ENCODE data around the gene PSMA5.

Gene PSMA5

DNA sequence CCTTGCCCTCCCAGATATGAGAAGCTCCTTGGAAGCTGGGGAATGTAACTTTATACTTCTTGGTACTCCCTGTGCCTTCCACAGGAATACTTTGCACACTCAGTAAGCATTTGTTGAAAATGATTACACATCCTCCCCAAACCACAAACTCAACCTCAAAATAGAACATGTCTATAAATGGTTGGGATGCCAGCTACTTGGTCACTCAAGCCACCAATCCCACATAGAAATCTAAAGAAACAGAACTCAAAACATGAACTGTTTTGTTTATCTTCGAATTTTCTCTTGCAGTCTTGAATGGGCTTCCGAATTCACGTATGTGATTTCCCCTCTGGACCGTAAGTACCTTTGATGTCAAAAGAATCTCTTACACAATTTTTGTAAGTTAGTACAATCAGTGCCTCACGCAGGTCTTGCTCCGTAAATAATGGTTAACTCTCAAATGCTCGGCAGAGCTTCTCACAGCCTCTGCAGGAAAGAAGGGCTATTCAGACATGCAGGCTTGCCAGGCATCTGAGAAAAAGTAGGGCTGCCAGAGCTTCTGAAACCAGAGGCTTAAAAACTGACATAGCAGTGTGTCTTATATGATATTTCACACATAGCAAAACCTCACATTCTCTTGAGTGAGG is 55.4 kb downstream of the PSMA5 start:
- Histone ChIP-seq H3K4me3 (ENCODE audit: control insufficient read depth in 1 of 7, extremely low read depth in 1 of 7, insufficient read depth in 4 of 7, low read depth in 2 of 7, low read length in 6 of 7) (peak overlapping the region in 6 of 7 experiments; percentile 9 to 45 (median 38)), H3K4me1 (ENCODE audit: control extremely low read depth in 1 of 4, control insufficient read depth in 4 of 4, insufficient read depth in 4 of 4, low read length in 3 of 4) (peaks cover 12 to 48% (median 16%) of the 10 kb centered on the region in 4 experiments), H3K9me3 (ENCODE audit: control extremely low read depth in 1 of 5, control insufficient read depth in 4 of 5, insufficient read depth in 2 of 5, low read depth in 1 of 5, low read length in 4 of 5) (no peaks in the 10 kb centered on the region), H3K36me3 (ENCODE audit: control insufficient read depth in 4 of 4, insufficient read depth in 4 of 4, low read length in 3 of 4) (peaks cover 0 to 10% (median 3%) of the 10 kb centered on the region in 4 experiments), H3K27me3 (replicated peaks in 2 of 5; ENCODE audit: control insufficient read depth in 4 of 5, insufficient read depth in 5 of 5, low read length in 4 of 5) (no peaks in the 10 kb centered on the region), H3K27ac (ENCODE audit: insufficient read depth in 1 of 2, low read depth in 1 of 2, low read length in 2 of 2, poor library complexity in 1 of 2, severe bottlenecking in 2 of 2) (no peak overlapping the region)
- CTCF ChIA-PET, result interaction anchor here (0.9 to 1.4 kb wide), 4 partner anchors 10 to 162 kb away, joined by 3 read pairs; no protein-coding TSS in a partner anchor
- POLR2A ChIA-PET, result no interaction called here
- 0% methylated on average over 7 of the region's 7 CpGs for WGBS (ENCODE audit: insufficient coverage)
- peak in 2 of 3 donors; percentile 61 to 62 for DNase-seq

- Histone ChIP-seq H3K27me3 (replicated peaks in 2 of 5; ENCODE audit: control insufficient read depth in 4 of 5, insufficient read depth in 5 of 5, low read length in 4 of 5) (no peaks in the 10 kb centered on the region), H3K27ac (ENCODE audit: insufficient read depth in 1 of 2, low read depth in 1 of 2, low read length in 2 of 2, poor library complexity in 1 of 2, severe bottlenecking in 2 of 2) (no peak overlapping the region), H3K4me3 (ENCODE audit: control insufficient read depth in 1 of 7, extremely low read depth in 1 of 7, insufficient read depth in 4 of 7, low read depth in 2 of 7, low read length in 6 of 7) (no peak overlapping the region), H3K4me1 (ENCODE audit: control extremely low read depth in 1 of 4, control insufficient read depth in 4 of 4, insufficient read depth in 4 of 4, low read length in 3 of 4) (peaks cover 12 to 48% (median 16%) of the 10 kb centered on the region in 4 experiments), H3K36me3 (ENCODE audit: control insufficient read depth in 4 of 4, insufficient read depth in 4 of 4, low read length in 3 of 4) (peaks cover 0 to 16% (median 4%) of the 10 kb centered on the region in 4 experiments), H3K9me3 (ENCODE audit: control extremely low read depth in 1 of 5, control insufficient read depth in 4 of 5, insufficient read depth in 2 of 5, low read depth in 1 of 5, low read length in 4 of 5) (no peaks in the 10 kb centered on the region)
- ChIA-PET POLR2A (interaction anchor here (0.7 kb wide), 1 partner anchor 18 kb away, joined by 3 read pairs; no protein-coding TSS in a partner anchor), CTCF (no interaction called here)
- WGBS (ENCODE audit: insufficient coverage), result 100% methylated on average over 3 of the region's 6 CpGs
- peak in 2 of 3 donors; percentile 60 to 70 for DNase-seq
These were observed 57.0 kb downstream of the PSMA5 start for GRCh38 chr1:109369167-109369746.

GRCh38 chr1:109368464-109368863 is 57.8 kb downstream of the PSMA5 start:
- no peak for DNase-seq
- Histone ChIP-seq H3K9me3 (ENCODE audit: control extremely low read depth in 1 of 5, control insufficient read depth in 4 of 5, insufficient read depth in 2 of 5, low read depth in 1 of 5, low read length in 4 of 5) (no peaks in the 10 kb centered on the region), H3K36me3 (ENCODE audit: control insufficient read depth in 4 of 4, insufficient read depth in 4 of 4, low read length in 3 of 4) (peaks cover 0 to 16% (median 4%) of the 10 kb centered on the region in 4 experiments), H3K27ac (ENCODE audit: insufficient read depth in 1 of 2, low read depth in 1 of 2, low read length in 2 of 2, poor library complexity in 1 of 2, severe bottlenecking in 2 of 2) (no peak overlapping the region), H3K27me3 (replicated peaks in 2 of 5; ENCODE audit: control insufficient read depth in 4 of 5, insufficient read depth in 5 of 5, low read length in 4 of 5) (no peaks in the 10 kb centered on the region), H3K4me3 (ENCODE audit: control insufficient read depth in 1 of 7, extremely low read depth in 1 of 7, insufficient read depth in 4 of 7, low read depth in 2 of 7, low read length in 6 of 7) (no peak overlapping the region), H3K4me1 (ENCODE audit: control extremely low read depth in 1 of 4, control insufficient read depth in 4 of 4, insufficient read depth in 4 of 4, low read length in 3 of 4) (peaks cover 12 to 45% (median 16%) of the 10 kb centered on the region in 4 experiments)
- POLR2A ChIA-PET, result no interaction called here
- WGBS (ENCODE audit: insufficient coverage), result 100% methylated on average over 1 of the region's 1 CpG
- CTCF ChIA-PET, result no interaction called here

- CTCF ChIA-PET, result no interaction called here
- WGBS (ENCODE audit: insufficient coverage), result 100% methylated on average over 1 of the region's 3 CpGs
- Histone ChIP-seq H3K4me1 (ENCODE audit: control extremely low read depth in 1 of 4, control insufficient read depth in 4 of 4, insufficient read depth in 4 of 4, low read length in 3 of 4) (peaks cover 12 to 38% (median 16%) of the 10 kb centered on the region in 4 experiments), H3K4me3 (ENCODE audit: control insufficient read depth in 1 of 7, extremely low read depth in 1 of 7, insufficient read depth in 4 of 7, low read depth in 2 of 7, low read length in 6 of 7) (no peak overlapping the region), H3K27ac (ENCODE audit: insufficient read depth in 1 of 2, low read depth in 1 of 2, low read length in 2 of 2, poor library complexity in 1 of 2, severe bottlenecking in 2 of 2) (no peak overlapping the region), H3K36me3 (ENCODE audit: control insufficient read depth in 4 of 4, insufficient read depth in 4 of 4, low read length in 3 of 4) (peaks cover 0 to 16% (median 4%) of the 10 kb centered on the region in 4 experiments), H3K27me3 (replicated peaks in 2 of 5; ENCODE audit: control insufficient read depth in 4 of 5, insufficient read depth in 5 of 5, low read length in 4 of 5) (no peaks in the 10 kb centered on the region), H3K9me3 (ENCODE audit: control extremely low read depth in 1 of 5, control insufficient read depth in 4 of 5, insufficient read depth in 2 of 5, low read depth in 1 of 5, low read length in 4 of 5) (no peaks in the 10 kb centered on the region)
- POLR2A ChIA-PET, result no interaction called here
- no peak for DNase-seq
These were observed 58.6 kb downstream of the PSMA5 start for GRCh38 chr1:109367626-109368025.

- Histone ChIP-seq H3K4me3 (ENCODE audit: control insufficient read depth in 1 of 7, extremely low read depth in 1 of 7, insufficient read depth in 4 of 7, low read depth in 2 of 7, low read length in 6 of 7) (no peak overlapping the region), H3K36me3 (ENCODE audit: control insufficient read depth in 4 of 4, insufficient read depth in 4 of 4, low read length in 3 of 4) (peaks cover 0 to 16% (median 4%) of the 10 kb centered on the region in 4 experiments), H3K4me1 (ENCODE audit: control extremely low read depth in 1 of 4, control insufficient read depth in 4 of 4, insufficient read depth in 4 of 4, low read length in 3 of 4) (peaks cover 4 to 20% (median 9%) of the 10 kb centered on the region in 4 experiments), H3K27me3 (replicated peaks in 2 of 5; ENCODE audit: control insufficient read depth in 4 of 5, insufficient read depth in 5 of 5, low read length in 4 of 5) (no peaks in the 10 kb centered on the region), H3K9me3 (ENCODE audit: control extremely low read depth in 1 of 5, control insufficient read depth in 4 of 5, insufficient read depth in 2 of 5, low read depth in 1 of 5, low read length in 4 of 5) (no peaks in the 10 kb centered on the region), H3K27ac (ENCODE audit: insufficient read depth in 1 of 2, low read depth in 1 of 2, low read length in 2 of 2, poor library complexity in 1 of 2, severe bottlenecking in 2 of 2) (no peak overlapping the region)
- 100% methylated on average over 1 of the region's 2 CpGs for WGBS (ENCODE audit: insufficient coverage)
- DNase-seq, result no peak
- POLR2A ChIA-PET, result no interaction called here
- CTCF ChIA-PET, result no interaction called here
These were observed 60.5 kb downstream of the PSMA5 start for GRCh38 chr1:109365642-109366204.

DNA sequence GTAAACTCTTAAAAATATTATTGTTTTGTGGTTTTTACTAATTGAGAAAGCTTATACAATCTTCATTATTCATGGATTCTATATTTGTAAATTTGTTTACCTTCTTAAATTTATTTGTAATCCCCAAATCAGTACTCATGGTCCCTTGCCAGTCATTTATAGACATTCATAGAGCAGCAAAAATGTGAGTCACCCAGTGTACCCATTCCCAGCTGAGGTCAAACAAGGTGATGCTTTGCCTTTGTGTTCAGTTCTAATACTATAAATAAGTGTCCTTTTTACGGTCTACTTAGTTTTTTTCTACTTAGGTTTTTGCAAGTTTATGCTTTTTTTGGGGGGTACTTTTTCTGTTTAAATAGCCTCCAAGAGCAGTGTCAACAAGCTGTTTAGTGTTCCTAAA is 64.6 kb downstream of the PSMA5 start:
- POLR2A ChIA-PET, result no interaction called here
- WGBS (ENCODE audit: insufficient coverage), result no CpG with 5 or more reads among the region's 1 CpG
- H3K4me3 ChIP-seq (ENCODE audit: control insufficient read depth in 1 of 7, extremely low read depth in 1 of 7, insufficient read depth in 4 of 7, low read depth in 2 of 7, low read length in 6 of 7), result no peak overlapping the region
- CTCF ChIA-PET, result interaction anchor here (1.0 to 1.9 kb wide), 2 partner anchors 10 to 44 kb away, joined by 3 to 7 read pairs; no protein-coding TSS in a partner anchor
- peaks cover 0 to 3% (median 0%) of the 10 kb centered on the region in 4 experiments for H3K4me1 ChIP-seq (ENCODE audit: control extremely low read depth in 1 of 4, control insufficient read depth in 4 of 4, insufficient read depth in 4 of 4, low read length in 3 of 4)
- no peaks in the 10 kb centered on the region for H3K27me3 ChIP-seq (replicated peaks in 2 of 5; ENCODE audit: control insufficient read depth in 4 of 5, insufficient read depth in 5 of 5, low read length in 4 of 5)
- no peak for DNase-seq
- H3K36me3 ChIP-seq (ENCODE audit: control insufficient read depth in 4 of 4, insufficient read depth in 4 of 4, low read length in 3 of 4), result peaks cover 0 to 6% (median 4%) of the 10 kb centered on the region in 4 experiments
- no peaks in the 10 kb centered on the region for H3K9me3 ChIP-seq (ENCODE audit: control extremely low read depth in 1 of 5, control insufficient read depth in 4 of 5, insufficient read depth in 2 of 5, low read depth in 1 of 5, low read length in 4 of 5)
- H3K27ac ChIP-seq (ENCODE audit: insufficient read depth in 1 of 2, low read depth in 1 of 2, low read length in 2 of 2, poor library complexity in 1 of 2, severe bottlenecking in 2 of 2), result no peak overlapping the region

GRCh38 chr1:109361069-109361468 is 65.2 kb downstream of the PSMA5 start:
- ChIA-PET CTCF (interaction anchor here (0.7 to 1.9 kb wide), 4 partner anchors 10 to 657 kb away, joined by 3 to 7 read pairs (median 3); no protein-coding TSS in a partner anchor), POLR2A (no interaction called here)
- Histone ChIP-seq H3K4me1 (ENCODE audit: control extremely low read depth in 1 of 4, control insufficient read depth in 4 of 4, insufficient read depth in 4 of 4, low read length in 3 of 4) (peaks cover 0 to 3% (median 0%) of the 10 kb centered on the region in 4 experiments), H3K27me3 (replicated peaks in 2 of 5; ENCODE audit: control insufficient read depth in 4 of 5, insufficient read depth in 5 of 5, low read length in 4 of 5) (no peaks in the 10 kb centered on the region), H3K27ac (ENCODE audit: insufficient read depth in 1 of 2, low read depth in 1 of 2, low read length in 2 of 2, poor library complexity in 1 of 2, severe bottlenecking in 2 of 2) (no peak overlapping the region), H3K4me3 (ENCODE audit: control insufficient read depth in 1 of 7, extremely low read depth in 1 of 7, insufficient read depth in 4 of 7, low read depth in 2 of 7, low read length in 6 of 7) (no peak overlapping the region), H3K36me3 (ENCODE audit: control insufficient read depth in 4 of 4, insufficient read depth in 4 of 4, low read length in 3 of 4) (peaks cover 0 to 6% (median 3%) of the 10 kb centered on the region in 4 experiments), H3K9me3 (ENCODE audit: control extremely low read depth in 1 of 5, control insufficient read depth in 4 of 5, insufficient read depth in 2 of 5, low read depth in 1 of 5, low read length in 4 of 5) (no peaks in the 10 kb centered on the region)
- DNase-seq, result peak in 2 of 3 donors; percentile 4 to 7
- 100% methylated on average over 1 of the region's 2 CpGs for WGBS (ENCODE audit: insufficient coverage)

Measured in common myeloid progenitor, CD34-positive (primary cell).